Stimulated activated CD4-positive, alpha-beta T cell treated with anti-CD3 and anti-CD28 coated beads, TNF-alpha, amount 100 ng/mL, for 4 hours (primary cell): ENCODE data around the gene ZNF804B.

Source experiments
- DNase-seq, 3 experiments: peaks; one replicate each; pipeline ENCODE4 v3.0.0-alpha.2; 2020; ENCODE audit warnings: low read depth in 3 of 3

The ZNF804B gene

GRCh38 chr7:88967432-88967831, 207.9 kb downstream of the ZNF804B start:
- no peak for DNase-seq

GRCh38 chr7:88969167-88969566, 209.7 kb downstream of the ZNF804B start:
- DNase-seq: no peak

DNA sequence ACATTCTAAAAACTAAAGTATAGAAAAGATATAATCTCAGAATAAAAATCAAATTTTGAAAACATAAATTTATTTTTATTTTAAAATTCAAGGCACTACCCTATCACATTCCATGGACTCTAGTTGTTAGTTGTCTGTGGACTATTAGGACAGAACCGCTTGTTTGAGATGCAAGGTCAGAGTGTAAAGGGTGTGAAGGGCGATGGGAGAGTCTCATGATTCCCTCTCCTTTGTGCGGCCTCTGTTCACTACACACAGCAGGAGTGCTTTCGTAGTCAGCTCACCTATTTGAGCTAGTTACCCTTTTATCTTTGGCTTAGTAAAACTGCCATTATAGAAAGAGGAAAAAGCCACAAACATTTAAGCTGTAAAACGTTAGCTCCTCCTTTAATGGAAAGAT, 225.8 kb downstream of the ZNF804B start:
- DNase-seq: no peak

- no peak for DNase-seq
These were observed 241.8 kb downstream of the ZNF804B start for GRCh38 chr7:89001306-89001705.

DNA sequence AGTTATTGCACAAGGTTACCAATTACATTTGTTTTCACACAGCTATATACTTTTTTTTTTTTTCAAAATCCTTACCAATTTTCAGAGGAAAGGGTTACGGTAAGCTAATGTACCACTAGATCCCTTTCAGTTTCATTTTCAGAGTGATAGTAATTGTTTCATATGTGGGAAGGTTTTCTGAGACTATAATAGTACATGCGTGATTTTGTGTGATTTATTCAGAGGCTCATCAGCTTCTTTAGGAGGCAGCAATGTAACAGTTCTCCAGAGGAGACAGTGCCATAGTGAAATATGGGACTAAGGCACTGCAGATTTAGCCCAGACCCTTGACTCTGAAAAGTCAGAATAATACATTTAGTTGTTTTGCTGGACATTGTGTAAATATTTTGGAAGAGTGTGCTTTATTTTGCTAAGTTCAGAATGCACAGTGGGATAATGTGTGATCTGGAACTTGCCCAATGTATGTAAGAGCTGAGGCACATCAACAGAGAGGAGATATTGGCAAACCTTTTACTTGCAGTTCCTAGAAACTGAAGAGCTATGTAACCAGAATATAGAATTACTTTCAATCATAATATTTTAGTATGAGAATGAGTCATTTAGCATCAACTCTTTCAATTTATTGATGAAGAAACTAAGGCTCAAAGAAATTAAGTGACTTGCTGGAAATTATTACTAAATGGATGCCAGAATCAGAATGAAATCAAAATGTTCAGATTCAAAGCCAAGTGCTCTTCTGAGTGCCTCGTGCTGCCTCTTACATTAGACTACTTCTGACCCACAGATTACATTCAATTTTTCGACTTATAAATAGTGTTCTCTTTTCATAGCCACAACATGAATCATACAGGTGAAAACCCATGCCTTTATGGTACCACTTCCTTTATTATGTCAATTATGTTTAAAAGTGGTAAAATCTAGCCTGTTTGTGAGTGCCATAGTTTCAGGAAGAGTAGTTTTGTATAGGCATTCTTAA, 243.8 kb downstream of the ZNF804B start:
- DNase-seq: no peak

- DNase-seq: no peak
These were observed 252.5 kb downstream of the ZNF804B start for GRCh38 chr7:89012016-89012415.

DNA sequence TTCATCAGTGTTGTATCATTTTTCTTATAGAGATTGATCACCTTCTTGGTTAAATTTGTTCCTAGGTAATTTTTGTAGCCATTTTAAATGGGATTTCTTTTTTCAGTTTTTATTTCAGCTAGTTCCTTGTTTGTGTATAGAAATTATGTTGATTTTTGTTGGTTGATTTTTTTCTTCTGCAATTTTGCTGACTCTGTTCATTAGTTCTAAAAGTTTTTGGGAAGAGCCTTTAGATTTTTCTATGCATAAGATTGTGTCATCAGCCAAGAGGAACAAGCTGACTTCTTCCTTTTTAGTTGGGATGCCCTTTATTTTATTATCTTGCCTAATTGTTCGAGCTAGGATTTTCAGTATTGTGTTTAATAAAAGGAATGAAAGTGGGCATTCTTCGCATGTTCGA, 258.2 kb downstream of the ZNF804B start:
- no peak for DNase-seq

DNA sequence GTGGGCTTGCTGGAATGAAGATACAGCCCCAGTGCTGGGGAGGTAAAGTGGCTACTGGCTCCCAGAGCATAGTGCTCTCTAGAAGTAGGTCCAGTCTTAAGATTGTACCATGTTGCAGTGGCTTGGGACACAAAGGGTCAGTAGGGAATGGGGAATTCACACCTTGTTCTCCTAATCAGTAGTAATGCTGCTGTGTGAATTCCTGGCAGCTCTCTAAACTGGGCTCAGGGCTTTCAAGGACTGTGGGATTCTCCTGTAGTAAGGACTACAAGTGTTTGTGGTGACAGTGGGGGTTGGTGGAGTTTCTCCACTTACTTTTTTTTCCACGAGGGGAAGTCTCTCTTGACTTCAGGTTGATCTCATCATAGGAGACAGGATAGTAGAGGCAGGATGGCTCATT, 262.2 kb downstream of the ZNF804B start:
- no peak for DNase-seq

- no peak for DNase-seq
These were observed 263.7 kb downstream of the ZNF804B start for GRCh38 chr7:89023206-89023605.

DNA sequence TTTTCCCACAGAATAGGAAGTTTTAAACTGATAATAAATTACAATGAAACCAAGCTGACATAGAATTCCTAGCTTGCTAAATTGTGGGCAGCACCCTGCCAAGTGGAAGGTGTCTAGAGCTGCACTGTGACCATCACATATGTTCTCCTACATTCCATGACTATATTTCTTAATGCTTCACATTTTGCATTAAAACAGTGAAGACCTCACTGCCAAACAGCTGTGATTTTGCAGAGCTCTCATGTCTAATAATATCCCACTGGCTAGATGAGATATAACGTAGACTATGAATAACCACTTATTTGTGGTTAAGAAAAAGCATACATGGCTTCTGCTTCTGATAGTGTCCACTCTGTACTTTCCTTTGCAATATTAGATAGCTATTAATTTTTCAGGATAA, 264.4 kb downstream of the ZNF804B start:
- DNase-seq: no peak

GRCh38 chr7:89027781-89028180, 268.3 kb downstream of the ZNF804B start:
- no peak for DNase-seq

DNA sequence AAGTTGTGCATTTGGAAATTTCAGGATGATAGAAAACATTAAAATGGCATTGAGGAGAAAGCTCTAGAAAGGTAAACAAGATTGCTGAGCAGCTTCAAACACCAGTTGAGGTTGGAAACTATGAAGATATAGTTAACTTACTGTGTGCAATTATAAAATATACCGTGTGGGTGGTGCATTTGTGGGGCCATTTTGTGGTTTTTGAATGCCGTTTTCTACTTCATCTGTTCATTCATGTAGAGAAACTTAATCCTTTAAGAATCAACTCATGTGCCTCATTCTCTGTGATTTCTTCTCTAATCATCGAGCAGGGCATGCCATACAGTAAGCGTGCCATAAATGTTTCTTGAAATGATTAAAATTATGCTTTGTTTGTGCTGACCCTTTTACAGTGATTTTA, 268.8 kb downstream of the ZNF804B start:
- DNase-seq: no peak

- no peak for DNase-seq
These were observed 270.4 kb downstream of the ZNF804B start for GRCh38 chr7:89029864-89030263.

DNA sequence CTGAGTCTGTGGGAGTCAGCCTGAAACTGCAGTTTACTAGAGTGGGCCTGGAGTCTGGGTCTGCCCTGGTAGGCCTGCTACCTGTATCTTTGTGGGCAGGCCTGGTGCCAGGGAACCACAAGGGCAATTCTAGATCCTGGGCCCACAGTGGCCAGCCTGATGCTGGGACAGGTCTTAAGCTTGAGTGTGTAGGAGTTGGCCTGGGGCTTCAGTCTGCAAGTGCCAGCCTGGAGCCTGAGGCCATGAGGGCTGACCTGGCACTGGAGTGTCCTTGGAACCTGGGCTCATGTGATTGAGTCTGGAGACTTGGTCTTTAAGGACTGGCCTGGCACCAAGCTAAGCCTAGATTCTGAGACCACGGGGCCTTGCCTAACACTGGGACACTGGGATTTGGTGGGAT, 281.7 kb downstream of the ZNF804B start:
- DNase-seq: no peak

DNA sequence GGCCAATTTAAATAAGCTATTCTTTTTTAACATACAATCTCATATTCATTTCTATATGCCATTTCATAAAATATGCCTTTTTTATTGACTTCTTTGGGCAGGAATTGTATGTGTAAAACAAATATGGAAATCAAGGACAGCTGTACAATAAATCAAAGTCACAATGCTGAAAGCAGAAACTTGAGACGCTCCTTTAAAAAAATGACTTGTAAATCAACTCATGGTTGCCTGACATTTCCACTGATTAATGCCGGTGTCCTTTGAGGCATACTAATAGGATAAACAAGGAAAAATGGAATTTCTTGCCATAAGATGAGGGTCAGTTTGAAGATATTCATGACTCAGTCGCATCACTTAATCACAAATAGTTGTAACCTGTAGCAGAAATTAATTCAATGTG, 283.4 kb downstream of the ZNF804B start:
- DNase-seq: no peak

DNA sequence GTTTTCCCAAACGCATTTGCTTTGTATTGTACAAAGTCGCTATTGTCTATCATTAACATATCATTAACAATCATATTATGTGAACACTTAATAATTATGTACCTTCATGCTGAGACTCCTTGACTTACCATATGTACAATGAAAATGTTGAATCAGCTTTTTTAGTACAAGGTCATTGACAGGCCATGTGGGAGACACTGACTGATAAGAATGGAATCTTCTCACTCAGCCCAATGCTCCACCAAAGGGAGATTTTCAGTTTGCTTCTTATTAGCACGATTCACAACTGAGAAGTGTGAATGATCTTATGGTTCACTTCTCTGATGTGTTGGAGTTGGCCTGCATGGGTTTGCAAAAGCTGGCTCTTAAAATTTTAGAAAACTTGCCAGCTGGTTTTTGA, 289.5 kb downstream of the ZNF804B start:
- no peak for DNase-seq

DNA sequence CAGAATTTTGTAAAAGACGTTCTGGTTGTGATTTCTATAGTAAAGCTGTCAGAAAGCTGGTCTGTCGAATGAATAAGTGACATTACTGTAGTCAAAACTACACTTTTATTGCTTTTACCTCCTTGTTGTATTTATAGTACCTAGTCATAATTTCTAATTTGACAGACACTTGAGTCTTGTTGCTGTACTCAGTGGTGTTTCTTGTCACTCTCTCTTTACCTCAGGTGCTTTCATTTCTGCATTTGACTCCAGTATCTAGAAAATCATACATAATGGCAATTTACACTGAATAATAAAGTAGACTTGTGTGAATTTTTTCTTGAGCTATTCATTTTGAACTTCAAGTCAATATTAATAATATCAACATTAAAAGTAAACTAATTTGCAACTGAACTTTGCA, 293.6 kb downstream of the ZNF804B start:
- DNase-seq: no peak

- no peak for DNase-seq
These were observed 294.9 kb downstream of the ZNF804B start for GRCh38 chr7:89054361-89054760.

- DNase-seq: no peak
These were observed 300.7 kb downstream of the ZNF804B start for GRCh38 chr7:89060234-89060633.

GRCh38 chr7:89064831-89065230, 305.3 kb downstream of the ZNF804B start:
- DNase-seq: no peak

DNA sequence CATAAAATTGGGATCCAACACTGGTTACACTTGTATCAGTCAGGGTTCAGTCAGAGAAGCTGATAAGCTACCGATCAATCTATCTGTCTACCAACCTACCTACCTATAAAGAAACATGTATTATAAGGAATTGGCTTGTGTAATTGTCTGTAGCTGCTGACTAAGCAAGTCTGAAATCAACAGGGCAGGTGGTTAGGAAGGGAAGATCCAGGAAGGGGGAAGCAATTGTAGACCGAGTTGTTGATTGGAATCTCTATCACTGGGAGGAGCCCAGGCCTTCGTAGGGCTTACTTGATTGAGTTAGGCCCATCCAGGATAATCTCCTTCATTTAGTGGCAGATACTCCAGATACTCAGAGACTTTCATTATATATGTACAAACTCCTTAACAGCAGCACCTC, 307.5 kb downstream of the ZNF804B start:
- no peak for DNase-seq

GRCh38 chr7:89072081-89072480, 312.6 kb downstream of the ZNF804B start:
- no peak for DNase-seq

- DNase-seq: no peak
These were observed 314.3 kb downstream of the ZNF804B start for GRCh38 chr7:89073776-89074175.

- DNase-seq: no peak
These were observed 318.5 kb downstream of the ZNF804B start for GRCh38 chr7:89077992-89078391.
